PFSK-1 (cell line): ENCODE results near the gene FER1L5.

Experiments
- FOXP2 ChIP-seq: optimal IDR thresholded peaks from 2 replicates; pipeline ENCODE3; 2011; ENCODE audit warnings: borderline replicate concordance, control low read depth, inconsistent platforms; ENCODE audit not compliant: insufficient read depth; ENCODE audit errors: extremely low read length, extremely low read depth
- POLR2AphosphoS5 ChIP-seq: IDR thresholded peaks from 2 replicates; pipeline ENCODE4 v1.6.1; 2012; ENCODE audit warnings: low read depth, mild to moderate bottlenecking, control low read depth, low read length, moderate library complexity
- REST ChIP-seq, 2 experiments: IDR thresholded peaks; 2 replicates each; pipeline versions ENCODE4 v1.6.1 to v1.8.0; 2011 to 2012; ENCODE audit warnings: low read depth in 2 of 2, low read length in 2 of 2, control low read depth in 1 of 2, inconsistent platforms in 1 of 2, mild to moderate bottlenecking in 1 of 2, moderate library complexity in 1 of 2; ENCODE audit not compliant: insufficient read depth in 1 of 2
- SIN3A ChIP-seq: IDR thresholded peaks from 2 replicates; pipeline ENCODE4 v1.6.1; 2012; ENCODE audit warnings: mild to moderate bottlenecking, low read length, moderate library complexity, borderline replicate concordance; ENCODE audit not compliant: insufficient read depth
- TAF1 ChIP-seq: IDR thresholded peaks from 2 replicates; pipeline ENCODE4 v1.6.1; 2012; ENCODE audit warnings: low read length, control low read depth, borderline replicate concordance; ENCODE audit not compliant: insufficient read depth

FER1L5 gene

GRCh38 chr2:96618596-96619283 lies 23.8 kb upstream of the FER1L5 start:
- TF ChIP-seq FOXP2: no peak
- TF ChIP-seq POLR2AphosphoS5: no peak
- no peak for TF ChIP-seq TAF1
- no peak for TF ChIP-seq REST (IDR thresholded peaks at IDR 0.05; ENCODE audit: insufficient read depth in 1 of 2, low read depth in 2 of 2, low read length in 2 of 2)
- TF ChIP-seq SIN3A: no peak

- TF ChIP-seq REST (IDR thresholded peaks at IDR 0.05; ENCODE audit: insufficient read depth in 1 of 2, low read depth in 2 of 2, low read length in 2 of 2) (no peak), FOXP2 (no peak), TAF1 (no peak), SIN3A (no peak), POLR2AphosphoS5 (no peak)
Observed at GRCh38 chr2:96622544-96622943, 20.0 kb upstream of the FER1L5 start.

GRCh38 chr2:96623116-96623515 lies 19.4 kb upstream of the FER1L5 start:
- no peak for TF ChIP-seq POLR2AphosphoS5
- TF ChIP-seq SIN3A: no peak
- no peak for TF ChIP-seq REST (IDR thresholded peaks at IDR 0.05; ENCODE audit: insufficient read depth in 1 of 2, low read depth in 2 of 2, low read length in 2 of 2)
- no peak for TF ChIP-seq TAF1
- TF ChIP-seq FOXP2: no peak

GRCh38 chr2:96625571-96626552 lies 16.7 kb upstream of the FER1L5 start:
- TF ChIP-seq SIN3A (no peak), POLR2AphosphoS5 (no peak), TAF1 (no peak), REST (IDR thresholded peaks at IDR 0.05; ENCODE audit: insufficient read depth in 1 of 2, low read depth in 2 of 2, low read length in 2 of 2) (no peak), FOXP2 (no peak)
